GM12864 (cell line): ENCODE results near the gene HOXA4.

Source experiments
- DNase-seq: peaks from one replicate; pipeline ENCODE4 v3.0.0-alpha.2; 2011; ENCODE audit warnings: low read depth
- H3K4me3 ChIP-seq: 2 replicates; pipeline ENCODE4 v1.5.1; 2011; ENCODE audit warnings: mild to moderate bottlenecking, low read depth, low read length, control low read depth
- TF ChIP-seq, protein P1 (sequence below): IDR thresholded peaks from 2 replicates; pipeline ENCODE4 v1.5.1; 2011; ENCODE audit warnings: low read depth, mild to moderate bottlenecking, moderate library complexity, low read length, control low read depth, inconsistent platforms; ENCODE audit errors: missing control alignments

Gene HOXA4

DNA sequence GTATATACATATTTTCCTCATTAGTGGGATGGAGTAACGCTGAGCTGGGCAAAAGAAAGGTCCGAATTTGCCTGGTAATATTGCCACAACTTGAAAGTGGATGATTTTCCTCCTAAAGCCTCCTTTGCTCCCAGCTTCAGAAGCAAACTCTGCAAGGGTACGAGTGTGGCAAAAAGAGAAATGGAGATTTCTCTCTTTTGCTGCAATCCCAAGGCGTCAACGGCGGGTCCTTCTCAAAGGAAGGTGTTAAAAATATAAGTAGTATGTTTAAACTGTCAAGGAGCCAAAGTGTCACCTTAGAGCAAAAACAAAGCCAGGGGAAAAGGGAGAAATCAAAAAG lies 15.7 kb downstream of the HOXA4 start:
- no peak overlapping the region for H3K4me3 ChIP-seq
- DNase-seq = no peak
- TF ChIP-seq, protein P1, sequence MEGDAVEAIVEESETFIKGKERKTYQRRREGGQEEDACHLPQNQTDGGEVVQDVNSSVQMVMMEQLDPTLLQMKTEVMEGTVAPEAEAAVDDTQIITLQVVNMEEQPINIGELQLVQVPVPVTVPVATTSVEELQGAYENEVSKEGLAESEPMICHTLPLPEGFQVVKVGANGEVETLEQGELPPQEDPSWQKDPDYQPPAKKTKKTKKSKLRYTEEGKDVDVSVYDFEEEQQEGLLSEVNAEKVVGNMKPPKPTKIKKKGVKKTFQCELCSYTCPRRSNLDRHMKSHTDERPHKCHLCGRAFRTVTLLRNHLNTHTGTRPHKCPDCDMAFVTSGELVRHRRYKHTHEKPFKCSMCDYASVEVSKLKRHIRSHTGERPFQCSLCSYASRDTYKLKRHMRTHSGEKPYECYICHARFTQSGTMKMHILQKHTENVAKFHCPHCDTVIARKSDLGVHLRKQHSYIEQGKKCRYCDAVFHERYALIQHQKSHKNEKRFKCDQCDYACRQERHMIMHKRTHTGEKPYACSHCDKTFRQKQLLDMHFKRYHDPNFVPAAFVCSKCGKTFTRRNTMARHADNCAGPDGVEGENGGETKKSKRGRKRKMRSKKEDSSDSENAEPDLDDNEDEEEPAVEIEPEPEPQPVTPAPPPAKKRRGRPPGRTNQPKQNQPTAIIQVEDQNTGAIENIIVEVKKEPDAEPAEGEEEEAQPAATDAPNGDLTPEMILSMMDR = no peak

DNA sequence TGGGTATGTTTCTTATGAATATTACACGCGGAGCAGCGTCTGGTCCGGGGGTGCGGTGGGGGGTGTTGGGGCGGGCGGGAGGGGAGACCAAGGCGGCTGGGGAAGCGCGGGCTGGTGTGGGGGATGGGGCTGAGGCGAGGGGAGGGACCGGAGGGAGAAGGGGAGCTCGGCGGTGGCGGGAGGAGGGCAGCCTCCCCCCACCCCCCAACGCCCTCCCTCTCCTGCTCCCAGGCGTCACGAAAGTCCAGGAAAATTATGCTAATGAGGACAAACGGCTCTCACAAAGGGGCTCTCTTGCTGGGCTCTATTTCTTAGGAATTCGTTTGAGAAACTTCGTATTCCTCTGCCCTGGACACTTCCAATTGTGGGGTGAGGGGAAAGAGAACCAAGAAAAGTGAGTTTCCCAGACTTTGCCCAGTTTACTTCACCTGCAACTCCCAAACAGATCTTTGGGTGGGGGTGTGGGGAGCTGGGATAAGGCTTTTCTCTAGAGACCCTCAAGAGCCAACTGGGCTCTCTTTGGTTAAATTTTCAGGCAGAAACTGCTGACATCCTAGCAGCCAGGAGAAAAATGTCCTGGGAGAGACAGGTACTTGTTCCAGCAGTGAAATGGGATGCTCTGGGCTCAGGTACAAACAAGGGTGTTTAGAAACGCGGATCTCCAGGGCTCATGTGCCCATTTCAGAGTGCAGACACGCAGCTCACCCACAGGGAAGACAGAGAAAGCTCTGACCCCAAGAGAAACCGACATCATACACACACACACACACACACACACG lies 16.4 kb downstream of the HOXA4 start:
- no peak for DNase-seq

DNA sequence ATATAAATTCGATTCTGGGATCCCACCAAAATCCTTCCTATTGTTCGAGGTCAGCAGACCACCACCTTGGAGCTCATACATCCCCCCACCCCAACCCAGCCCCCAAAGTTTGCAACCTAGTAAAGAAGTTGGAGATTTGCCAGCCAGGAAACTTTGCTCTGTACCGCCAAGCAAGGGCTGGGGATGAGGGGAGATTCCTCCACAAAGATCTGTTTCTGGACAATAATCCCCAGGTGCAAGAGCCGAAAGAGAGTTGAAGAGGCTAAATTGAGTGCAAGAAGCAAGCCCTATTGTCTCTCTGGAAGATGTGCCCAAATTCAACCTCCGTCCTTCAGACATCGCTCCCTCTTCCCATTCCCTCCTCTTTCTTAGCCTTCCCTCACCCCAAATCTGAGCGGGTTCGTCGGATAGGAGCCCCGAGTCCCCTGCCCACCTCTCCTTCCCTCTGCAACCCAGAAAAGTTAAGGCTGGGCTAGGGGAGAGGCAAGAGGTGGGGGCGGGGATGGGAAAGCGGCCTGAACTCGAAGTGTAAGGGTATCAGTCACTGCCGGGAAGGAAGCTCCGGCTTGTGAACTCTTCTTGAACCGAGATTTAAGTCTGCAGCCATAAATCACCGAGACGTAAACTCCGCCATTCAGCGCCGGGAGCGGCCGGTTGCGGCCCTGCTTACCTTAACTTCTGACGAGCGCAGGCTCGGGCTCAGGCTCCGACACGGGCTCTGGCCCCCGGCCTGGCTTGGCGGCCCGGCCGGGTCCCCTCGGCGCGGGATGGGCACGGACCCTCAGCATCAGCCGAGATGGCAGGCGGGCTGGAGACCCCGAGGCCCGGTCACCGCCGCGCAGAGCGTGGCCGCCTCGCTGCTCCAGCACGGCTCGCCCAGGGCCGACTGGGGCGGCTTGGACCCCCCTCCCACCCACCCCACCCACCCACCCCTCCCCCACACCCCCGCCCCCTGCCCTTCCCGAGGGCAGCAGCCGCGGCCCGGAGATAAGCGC lies 17.3 kb downstream of the HOXA4 start:
- H3K4me3 ChIP-seq = no peak overlapping the region
- no peak for DNase-seq
- TF ChIP-seq, protein P1 = no peak

More for the DNA sequence above, 16.4 kb downstream of the HOXA4 start:
- H3K4me3 ChIP-seq = no peak overlapping the region
- TF ChIP-seq, protein P1 = no peak

DNA sequence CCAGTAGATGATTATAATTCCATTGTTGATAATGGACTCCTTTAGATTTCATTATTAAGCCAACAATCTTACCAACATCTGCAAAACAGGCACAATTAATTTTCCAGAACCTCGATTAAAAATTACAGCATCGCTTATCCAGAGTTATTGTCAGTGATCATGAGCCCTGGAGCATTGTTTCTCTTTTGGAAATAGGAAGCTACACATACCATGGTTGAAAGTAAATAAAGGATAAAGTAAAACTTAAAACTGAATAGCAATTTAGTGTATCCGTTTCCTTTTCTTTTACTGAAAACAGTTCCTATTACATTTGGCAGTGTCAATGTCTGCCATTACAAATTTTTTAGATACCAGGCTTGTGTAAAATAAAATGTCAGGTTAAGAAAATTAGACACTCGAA lies 18.2 kb downstream of the HOXA4 start:
- no peak overlapping the region for H3K4me3 ChIP-seq
- TF ChIP-seq, protein P1 = no peak
- DNase-seq = no peak

DNA sequence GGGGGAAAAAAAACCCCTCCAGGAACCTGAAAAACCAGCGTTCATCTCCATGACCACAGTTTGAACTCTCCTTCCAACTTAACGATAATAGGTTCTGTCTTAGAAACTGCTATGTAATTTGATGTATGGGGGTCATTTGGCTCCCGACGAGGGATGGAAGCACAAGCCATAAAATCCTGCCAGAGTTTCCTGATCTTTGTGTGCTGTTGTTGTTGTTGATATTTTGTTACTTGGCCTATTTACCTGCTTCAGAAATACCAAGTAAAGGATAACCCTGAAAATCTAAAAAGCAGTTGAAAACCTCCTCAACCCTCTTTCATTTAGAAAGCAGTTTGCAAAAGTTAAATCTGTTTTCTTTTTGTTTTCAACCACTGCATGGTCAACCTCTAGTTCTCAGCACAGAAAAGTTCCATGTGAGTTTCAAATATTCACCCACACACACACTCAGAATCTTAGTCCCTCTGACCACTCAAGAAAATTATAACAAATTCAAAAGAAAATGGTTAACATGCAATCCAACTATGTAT lies 18.7 kb downstream of the HOXA4 start:
- TF ChIP-seq, protein P1 = no peak
- no peak overlapping the region for H3K4me3 ChIP-seq
- no peak for DNase-seq

DNA sequence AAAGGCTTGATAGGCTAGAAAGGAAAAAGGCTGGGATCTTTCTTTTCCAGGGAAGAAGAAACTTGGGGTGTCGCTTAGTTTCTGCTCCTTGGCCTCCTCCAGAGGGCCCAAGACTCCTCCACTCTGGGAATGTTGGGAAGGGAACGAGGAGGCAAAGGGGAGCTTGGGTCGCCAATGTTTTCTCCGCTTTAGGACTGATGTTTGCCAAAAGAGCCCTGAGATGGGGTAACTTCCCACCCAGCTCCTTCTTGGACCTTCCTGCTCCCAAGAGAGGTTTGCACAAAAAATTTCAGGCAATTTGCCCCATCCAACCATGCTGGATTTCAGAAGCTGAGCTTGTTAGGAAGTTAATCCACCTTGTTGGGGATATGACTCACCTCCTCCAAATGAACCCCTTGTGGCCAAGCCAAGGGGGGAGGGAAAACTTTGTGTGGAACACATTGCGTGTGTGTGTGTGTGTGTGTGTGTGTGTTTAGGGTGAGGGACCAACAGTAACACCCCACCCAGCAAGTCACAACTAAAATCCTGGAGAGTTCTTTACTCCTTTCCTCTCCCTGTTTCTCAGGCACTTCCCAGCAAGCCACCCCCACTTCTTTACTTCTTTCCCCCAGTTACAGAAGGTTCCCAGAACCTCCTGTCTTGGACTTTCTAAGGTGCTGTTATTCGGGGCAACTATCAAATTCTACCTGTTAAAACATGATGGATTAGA lies 19.4 kb downstream of the HOXA4 start:
- no peak for DNase-seq
- H3K4me3 ChIP-seq = no peak overlapping the region
- TF ChIP-seq, protein P1 = no peak
